Calu3 (cell line): ENCODE measurements around the gene SHTN1. TPM values are rescaled to one million over a fixed set of nuclear protein-coding genes. Genes with fewer than 3 reads are reported as not detected.

Experiments
- BruUV-seq: library from RNA; stranded (reverse); fragments of 400-500 nt; replicated peaks from 2 replicates; lab custom pipeline; 2021; lab: Mats Ljungman, UMichigan
- CTCF ChIA-PET: fragments of 300-600 bp; sonication (Branson Sonifier 250); formaldehyde crosslinking; loops from one replicate; lab custom pipeline; 2022; ENCODE audit warnings: antibody characterized with exemption; lab: Charles Lee
- DNase-seq: peaks from one replicate; pipeline ENCODE4 v3.0.0; 2022
- H3K27ac Mint-ChIP-seq: one replicate; pipeline ENCODE4 v1.8.0; 2022; ENCODE audit warnings: mixed read lengths; ENCODE audit not compliant: unreplicated experiment
- H3K27me3 Mint-ChIP-seq: one replicate; pipeline ENCODE4 v1.8.0; 2022; ENCODE audit warnings: mixed read lengths; ENCODE audit not compliant: unreplicated experiment
- H3K36me3 Mint-ChIP-seq: one replicate; pipeline ENCODE4 v1.8.0; 2022; ENCODE audit warnings: mild to moderate bottlenecking, moderate library complexity, mixed read lengths; ENCODE audit not compliant: insufficient read depth, unreplicated experiment
- H3K4me1 Mint-ChIP-seq: one replicate; pipeline ENCODE4 v1.8.0; 2022; ENCODE audit warnings: mild to moderate bottlenecking, low read depth, mixed read lengths; ENCODE audit not compliant: unreplicated experiment
- H3K4me3 Mint-ChIP-seq: one replicate; pipeline ENCODE4 v1.8.0; 2022; ENCODE audit warnings: mild to moderate bottlenecking, low read depth, moderate library complexity, mixed read lengths; ENCODE audit not compliant: unreplicated experiment
- H3K9me3 Mint-ChIP-seq: one replicate; pipeline ENCODE4 v1.8.0; 2022; ENCODE audit warnings: low read depth, mixed read lengths; ENCODE audit not compliant: unreplicated experiment
- CTCF ChIP-seq: fragments of 200-600 bp; IDR thresholded peaks from one replicate; pipeline ENCODE4 v1.8.0; 2022; ENCODE audit warnings: antibody characterized with exemption; ENCODE audit not compliant: unreplicated experiment
- intact Hi-C: fragments of 100-400 bp; cut with micrococcal nuclease; formaldehyde crosslinking; loops from one replicate; pipeline ENCODE4 v1.10.0; 2022; ENCODE audit not compliant: unreplicated experiment
- total RNA-seq: library from RNA; stranded (reverse); gene quantifications from 2 replicates; pipeline ENCODE4 v1.2.3, GENCODE V29; 2022

The SHTN1 gene
- total RNA-seq, 1 experiment from 2014 or later, result 32.3 TPM

GRCh38 chr10:116905845-116906210, 99.2 kb downstream of the SHTN1 start:
- Mint-ChIP-seq H3K27me3 (no peaks in the 10 kb centered on the region), H3K27ac (no peak overlapping the region), H3K36me3 (peaks cover 7% of the 10 kb centered on the region), H3K9me3 (no peaks in the 10 kb centered on the region), H3K4me1 (no peaks in the 10 kb centered on the region), H3K4me3 (no peak overlapping the region)
- TF ChIP-seq CTCF, result no peak
- BruUV-seq, result no TSS peak
- CTCF ChIA-PET, result no interaction called here
- intact Hi-C loops, result no loop called here
- no peak for DNase-seq

GRCh38 chr10:116899626-116900025, 105.4 kb downstream of the SHTN1 start:
- H3K9me3 Mint-ChIP-seq, result no peaks in the 10 kb centered on the region
- DNase-seq, result no peak
- TF ChIP-seq CTCF, result no peak
- CTCF ChIA-PET, result no interaction called here
- no peaks in the 10 kb centered on the region for H3K4me1 Mint-ChIP-seq
- intact Hi-C loops, result no loop called here
- no peak overlapping the region for H3K27ac Mint-ChIP-seq
- no peak overlapping the region for H3K4me3 Mint-ChIP-seq
- H3K27me3 Mint-ChIP-seq, result no peaks in the 10 kb centered on the region
- H3K36me3 Mint-ChIP-seq, result peaks cover 12% of the 10 kb centered on the region
- BruUV-seq, result no TSS peak

GRCh38 chr10:116893686-116894037, 111.3 kb downstream of the SHTN1 start:
- Mint-ChIP-seq H3K4me1 (peaks cover 9% of the 10 kb centered on the region), H3K9me3 (no peaks in the 10 kb centered on the region), H3K27ac (no peak overlapping the region), H3K27me3 (no peaks in the 10 kb centered on the region), H3K36me3 (peaks cover 2% of the 10 kb centered on the region), H3K4me3 (no peak overlapping the region)
- intact Hi-C loops, result no loop called here
- BruUV-seq, result no TSS peak
- CTCF ChIA-PET, result no interaction called here
- no peak for TF ChIP-seq CTCF
- no peak for DNase-seq

- CTCF ChIA-PET, result no interaction called here
- no TSS peak for BruUV-seq
- Mint-ChIP-seq H3K4me1 (peaks cover 15% of the 10 kb centered on the region), H3K36me3 (peaks cover 7% of the 10 kb centered on the region), H3K27ac (no peak overlapping the region), H3K9me3 (no peaks in the 10 kb centered on the region), H3K27me3 (no peaks in the 10 kb centered on the region), H3K4me3 (no peak overlapping the region)
- no peak for DNase-seq
- intact Hi-C loops, result no loop called here
- TF ChIP-seq CTCF, result no peak
Observed at GRCh38 chr10:116892907-116893685, 111.9 kb downstream of the SHTN1 start.
